GM13977 (cell line): ENCODE measurements around the gene NQO2.
"Not testable (repeated sequence)": the region's sequence is repeated elsewhere in the genome, so short reads cannot be mapped to it uniquely, and the experiment has no call there.

Source experiments
- DNase-seq: peaks from one replicate; pipeline ENCODE4 v3.0.0; 2012; ENCODE audit warnings: low spot score
- in situ Hi-C: fragments of 300-500 bp; cut with MboI; formaldehyde crosslinking; loops from one replicate; pipeline ENCODE4 v1.12.0; 2022; ENCODE audit warnings: low sequenced_read_pairs, low pct_unique_long_range_greater_than_20kb, mixed read lengths, inconsistent platforms; ENCODE audit not compliant: unreplicated experiment
- TF ChIP-seq, protein P1 (sequence below): IDR thresholded peaks from 2 replicates; pipeline ENCODE4 v1.5.1; 2012; ENCODE audit warnings: mild to moderate bottlenecking, control low read depth; ENCODE audit not compliant: insufficient read depth; ENCODE audit errors: extremely low read depth, missing control alignments

NQO2 gene

DNA sequence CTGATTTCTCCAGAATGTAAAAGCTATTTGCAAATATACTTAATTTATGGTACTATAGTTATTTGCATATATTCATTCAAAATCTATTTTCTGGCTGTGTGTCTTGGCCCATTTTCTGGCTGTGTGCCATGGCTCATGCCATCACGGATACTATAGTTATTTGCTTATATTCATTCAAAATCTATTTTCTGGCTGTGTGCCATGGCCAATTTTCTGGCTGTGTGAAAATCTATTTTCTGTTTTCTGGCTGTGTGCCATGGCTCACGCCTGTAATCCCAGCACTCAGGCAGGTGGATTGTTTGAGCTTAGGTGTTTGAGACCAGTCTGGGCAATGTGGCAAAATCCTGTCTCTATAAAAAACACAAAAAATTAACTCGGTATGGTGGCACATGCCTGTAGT lies 39.7 kb downstream of the NQO2 start:
- in situ Hi-C loops, result no loop called here
- TF ChIP-seq, protein P1, sequence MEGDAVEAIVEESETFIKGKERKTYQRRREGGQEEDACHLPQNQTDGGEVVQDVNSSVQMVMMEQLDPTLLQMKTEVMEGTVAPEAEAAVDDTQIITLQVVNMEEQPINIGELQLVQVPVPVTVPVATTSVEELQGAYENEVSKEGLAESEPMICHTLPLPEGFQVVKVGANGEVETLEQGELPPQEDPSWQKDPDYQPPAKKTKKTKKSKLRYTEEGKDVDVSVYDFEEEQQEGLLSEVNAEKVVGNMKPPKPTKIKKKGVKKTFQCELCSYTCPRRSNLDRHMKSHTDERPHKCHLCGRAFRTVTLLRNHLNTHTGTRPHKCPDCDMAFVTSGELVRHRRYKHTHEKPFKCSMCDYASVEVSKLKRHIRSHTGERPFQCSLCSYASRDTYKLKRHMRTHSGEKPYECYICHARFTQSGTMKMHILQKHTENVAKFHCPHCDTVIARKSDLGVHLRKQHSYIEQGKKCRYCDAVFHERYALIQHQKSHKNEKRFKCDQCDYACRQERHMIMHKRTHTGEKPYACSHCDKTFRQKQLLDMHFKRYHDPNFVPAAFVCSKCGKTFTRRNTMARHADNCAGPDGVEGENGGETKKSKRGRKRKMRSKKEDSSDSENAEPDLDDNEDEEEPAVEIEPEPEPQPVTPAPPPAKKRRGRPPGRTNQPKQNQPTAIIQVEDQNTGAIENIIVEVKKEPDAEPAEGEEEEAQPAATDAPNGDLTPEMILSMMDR, result no peak
- DNase-seq, result no peak

DNA sequence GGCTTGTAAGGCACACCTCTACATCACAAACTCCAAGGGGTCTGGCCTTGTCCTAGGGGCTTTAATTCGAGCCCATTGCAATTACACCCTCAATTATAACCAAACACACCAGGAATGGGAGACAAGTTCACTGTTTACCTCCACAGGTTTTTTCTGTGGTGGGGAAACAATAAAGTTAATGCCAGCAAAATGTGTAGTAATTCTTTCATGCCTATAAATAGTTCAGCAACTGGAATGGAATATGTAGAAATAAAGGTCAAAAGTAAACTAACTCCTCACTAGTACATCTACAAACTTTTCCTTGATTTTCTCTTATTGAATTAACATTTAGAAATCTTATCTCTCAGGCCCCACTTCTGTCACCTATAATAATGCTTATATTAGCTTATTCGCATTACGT lies 41.5 kb downstream of the NQO2 start:
- no peak for DNase-seq
- in situ Hi-C loops, result no loop called here
- TF ChIP-seq, protein P1, result no peak

DNA sequence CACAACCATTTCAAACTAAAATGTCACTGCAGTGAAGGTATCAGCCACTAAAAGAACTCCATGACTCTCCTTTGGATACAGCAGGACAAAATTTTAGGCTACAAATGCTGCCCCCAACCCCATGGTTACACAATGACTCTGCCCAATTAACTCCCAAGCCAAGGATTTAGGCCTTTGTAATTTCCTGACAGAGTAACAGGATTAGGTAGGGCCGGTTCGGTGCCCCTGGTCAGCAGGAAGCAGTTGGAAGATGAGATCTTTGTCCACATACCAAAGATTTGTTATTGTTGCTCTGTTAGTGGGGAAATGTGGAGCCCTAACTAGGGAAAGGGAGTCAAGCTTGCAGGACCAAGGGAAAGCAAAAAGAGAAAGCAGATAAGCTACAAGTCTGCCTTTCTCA lies 41.9 kb downstream of the NQO2 start:
- DNase-seq, result no peak
- TF ChIP-seq, protein P1, result no peak
- in situ Hi-C loops, result no loop called here

DNA sequence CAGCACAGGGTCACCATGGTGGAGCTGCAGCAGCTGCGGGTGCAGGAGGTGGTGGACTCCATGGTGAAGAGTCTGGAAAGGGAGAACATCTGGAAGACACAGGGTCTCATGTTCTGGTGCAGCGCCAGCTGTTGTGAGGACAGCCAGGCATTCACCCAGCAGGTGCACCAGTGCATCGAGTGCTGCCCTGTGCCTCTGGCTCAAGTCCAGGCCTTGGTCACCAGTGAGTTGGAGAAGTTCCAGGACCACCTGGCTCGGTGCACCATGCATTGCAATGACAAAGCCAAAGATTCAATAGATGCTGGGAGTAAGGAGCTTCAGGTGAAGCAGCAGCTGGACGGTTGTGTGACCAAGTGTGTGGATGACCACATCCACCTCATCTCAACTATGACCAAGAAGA lies 45.7 kb downstream of the NQO2 start:
- in situ Hi-C loops, result no loop called here
- DNase-seq, result no peak
- TF ChIP-seq, protein P1, result no peak

DNA sequence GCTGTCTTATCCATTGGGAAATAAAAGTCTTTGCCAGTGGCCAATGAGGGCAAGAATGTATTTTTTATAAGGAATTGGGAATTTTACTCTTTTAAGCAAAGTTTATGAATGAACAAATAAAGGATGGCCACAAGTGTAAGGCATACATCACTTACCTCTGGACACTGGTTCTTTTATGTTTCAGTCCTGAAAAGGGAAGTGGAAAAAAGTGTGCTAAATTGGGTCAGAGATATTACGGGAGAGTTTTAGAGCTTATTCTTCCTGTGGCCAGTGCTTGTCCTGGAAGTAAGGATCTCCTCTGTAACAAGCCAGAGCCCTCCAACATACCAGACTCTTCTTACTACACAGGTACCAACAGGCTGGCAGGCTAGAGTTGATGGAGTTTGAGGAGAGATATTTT lies 46.1 kb downstream of the NQO2 start:
- TF ChIP-seq, protein P1, result no peak
- DNase-seq, result no peak
- in situ Hi-C loops, result no loop called here

DNA sequence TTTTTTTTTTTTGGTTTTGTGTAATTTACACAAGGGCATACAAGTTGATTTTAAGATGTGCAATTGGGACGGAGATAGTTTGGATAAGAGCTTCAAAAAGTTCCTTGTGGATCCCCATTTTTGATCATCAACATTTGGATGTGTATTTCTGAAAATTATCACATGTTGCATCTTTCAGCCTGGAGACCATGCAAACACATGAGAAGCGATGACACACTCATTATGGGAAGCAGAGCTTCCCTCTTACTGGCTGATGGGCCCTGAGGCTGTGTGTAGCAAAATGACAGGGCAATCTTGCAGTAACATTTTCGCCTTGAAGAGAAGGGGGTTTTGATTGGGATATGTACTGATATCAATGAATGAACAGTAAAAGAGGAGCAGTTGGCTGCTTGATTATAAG lies 46.6 kb downstream of the NQO2 start:
- DNase-seq, result no peak
- TF ChIP-seq, protein P1, result no peak
- in situ Hi-C loops, result no loop called here

DNA sequence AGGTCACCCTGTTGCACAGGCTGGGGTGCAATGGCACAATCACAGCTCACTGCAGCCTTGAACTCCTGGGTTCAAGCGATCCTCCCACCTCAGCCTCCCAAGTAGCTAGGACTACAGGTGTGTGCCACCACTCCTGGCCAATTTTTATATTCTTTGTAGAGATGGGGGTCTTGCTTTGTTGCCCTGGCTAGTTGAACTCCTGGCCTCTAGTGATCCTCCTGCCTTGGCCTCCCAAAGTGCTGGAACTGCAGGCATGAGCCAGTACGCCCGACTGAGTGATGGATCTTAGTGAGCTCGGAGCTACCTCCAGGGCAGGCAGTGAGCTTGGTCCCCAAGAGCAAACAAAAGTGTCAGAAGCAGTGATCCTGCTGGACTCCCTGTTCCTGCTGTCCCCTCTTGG lies 48.3 kb downstream of the NQO2 start:
- DNase-seq, in situ Hi-C loops: not testable (repeated sequence)
